HG02798 (cell line): ENCODE data around the gene TOLLIP.

Source experiments
- ATAC-seq: cut with Tn5 transposase; IDR thresholded peaks from one replicate; pipeline ENCODE4 v1.9.1; 2021; ENCODE audit warnings: mild to moderate bottlenecking; ENCODE audit not compliant: unreplicated experiment, poor library complexity

TOLLIP gene

GRCh38 chr11:1225386-1226225 lies 83.8 kb downstream of the TOLLIP start:
- ATAC-seq = no peak

GRCh38 chr11:1224491-1225385 lies 84.7 kb downstream of the TOLLIP start:
- no peak for ATAC-seq
